Embryonic facial prominence (tissue), 1 donor: Measurements from ENCODE around the gene C10orf67.
"Not testable (repeated sequence)": the region's sequence is repeated elsewhere in the genome, so short reads cannot be mapped to it uniquely, and the experiment has no call there.

Experiments
- DNase-seq: peaks from one replicate; pipeline ENCODE4 v3.0.0-alpha.2; 2016; ENCODE audit errors: extremely low spot score

C10orf67 gene

DNA sequence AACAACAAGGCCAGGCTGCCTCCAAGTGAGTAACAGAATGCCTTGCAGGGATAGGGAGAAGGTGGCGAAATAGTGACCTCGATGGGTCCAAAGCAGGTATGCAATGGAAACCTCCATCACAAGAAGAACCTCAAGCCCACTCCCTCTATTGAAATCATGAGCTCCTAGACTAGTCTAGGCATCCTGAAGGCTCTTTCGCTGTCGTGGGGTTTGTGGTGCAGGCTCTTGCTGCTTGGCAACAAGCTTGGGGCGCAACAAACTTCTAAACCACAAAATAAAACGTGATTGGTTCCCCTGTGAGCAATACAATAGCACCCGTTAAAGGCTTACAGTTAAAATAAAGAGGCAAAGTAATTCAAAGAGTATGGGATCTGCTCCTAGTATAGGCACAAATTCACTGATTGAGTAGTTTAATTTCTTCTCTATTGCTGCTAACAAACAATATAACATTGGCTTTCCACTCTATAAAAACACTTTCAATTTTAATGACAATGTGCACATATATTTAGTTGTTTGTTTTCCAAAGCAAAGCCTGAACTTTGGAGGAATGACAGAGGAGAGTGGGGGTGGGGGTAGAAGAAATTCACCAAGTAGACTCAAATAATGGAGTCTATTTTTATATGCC, 64.1 kb downstream of the C10orf67 start:
- DNase-seq, result no peak

DNA sequence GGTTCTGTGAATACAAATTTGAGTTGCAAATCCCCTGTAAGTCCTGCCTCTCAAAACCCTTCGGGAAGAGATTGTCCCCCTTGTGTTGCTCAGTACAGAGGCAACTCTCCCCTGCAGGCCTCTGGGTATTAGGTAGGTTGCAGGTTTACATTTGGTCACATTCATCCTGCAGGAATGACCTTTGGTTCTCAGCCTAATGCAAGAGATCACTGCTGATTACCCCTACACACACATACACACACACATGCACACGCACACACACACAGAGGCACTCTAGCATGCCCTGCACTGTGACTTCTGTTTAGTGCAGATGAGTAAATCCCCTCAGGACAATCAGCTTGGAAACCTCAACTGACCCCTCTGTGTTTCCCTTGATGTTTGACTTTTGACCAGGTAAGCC, 69.2 kb downstream of the C10orf67 start:
- DNase-seq, result no peak

DNA sequence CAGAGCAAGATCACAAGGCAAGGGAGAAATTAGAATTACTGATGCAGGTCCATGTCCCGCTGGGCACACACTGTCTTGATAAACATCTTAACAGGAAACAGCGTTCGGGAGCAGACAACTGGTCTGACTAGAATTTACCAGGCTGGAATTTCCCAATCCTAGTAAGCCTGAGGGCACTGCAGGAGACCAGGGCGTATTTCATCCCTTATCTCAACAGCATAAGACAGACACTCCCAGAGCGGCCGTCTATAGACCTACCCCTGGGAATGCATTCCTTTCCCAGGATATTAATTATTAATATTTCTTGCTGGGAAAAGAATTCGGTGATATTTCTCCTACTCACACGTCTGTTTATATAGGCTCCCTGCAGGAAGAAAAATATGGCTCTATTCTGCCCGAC, 70.4 kb downstream of the C10orf67 start:
- DNase-seq, result not testable (repeated sequence)

DNA sequence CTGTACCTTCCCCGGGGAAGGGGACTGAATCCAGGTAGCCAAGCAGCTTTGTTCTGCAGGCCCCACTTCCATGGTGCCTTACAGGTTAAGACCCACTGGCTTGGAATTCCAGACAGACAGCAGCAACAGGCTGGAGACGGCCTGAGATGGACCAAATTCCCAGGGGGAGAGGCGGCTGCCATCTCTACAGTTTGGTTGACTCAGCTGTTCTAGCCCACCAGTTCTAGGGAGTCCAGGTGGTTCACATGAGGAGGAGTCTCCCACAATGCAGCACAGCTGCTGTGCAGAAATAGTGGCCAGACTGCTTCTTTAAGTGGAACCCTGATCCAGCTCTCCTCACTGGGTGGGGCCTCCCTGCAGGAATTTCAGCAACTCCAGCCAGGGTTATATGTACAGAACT, 74.1 kb downstream of the C10orf67 start:
- no peak for DNase-seq

DNA sequence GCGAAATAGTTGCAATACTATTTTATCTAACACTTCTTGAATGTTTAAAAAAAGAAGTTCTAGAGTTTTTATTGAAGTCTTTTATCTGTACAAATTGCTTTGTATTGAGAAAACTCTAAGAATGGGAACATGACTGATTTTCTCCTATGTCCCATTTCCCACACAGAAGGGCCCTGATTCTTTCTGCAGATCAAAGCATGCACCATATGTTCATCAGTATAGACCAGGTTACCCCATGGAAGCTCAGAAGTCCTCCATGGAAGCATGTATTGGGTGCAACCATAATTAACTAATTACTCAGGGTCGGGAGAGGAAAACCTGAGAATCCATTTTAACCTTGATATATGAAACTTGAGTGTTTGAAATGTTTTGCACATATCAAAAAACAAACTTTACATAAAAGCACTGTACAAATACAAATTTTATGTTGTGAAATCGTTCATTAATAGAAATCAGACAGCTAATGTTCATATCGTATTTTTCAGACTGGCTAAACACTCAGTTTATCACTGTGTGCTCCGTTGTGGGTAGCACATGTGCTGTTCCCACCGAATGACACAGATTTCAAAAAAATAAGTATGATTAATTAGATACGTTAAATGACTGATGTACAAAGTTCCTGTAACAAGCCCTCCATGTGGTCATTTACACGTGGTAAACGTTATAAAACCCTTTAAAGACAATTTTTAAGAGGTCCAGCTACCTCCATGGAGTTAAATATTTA, 81.0 kb downstream of the C10orf67 start:
- no peak for DNase-seq

DNA sequence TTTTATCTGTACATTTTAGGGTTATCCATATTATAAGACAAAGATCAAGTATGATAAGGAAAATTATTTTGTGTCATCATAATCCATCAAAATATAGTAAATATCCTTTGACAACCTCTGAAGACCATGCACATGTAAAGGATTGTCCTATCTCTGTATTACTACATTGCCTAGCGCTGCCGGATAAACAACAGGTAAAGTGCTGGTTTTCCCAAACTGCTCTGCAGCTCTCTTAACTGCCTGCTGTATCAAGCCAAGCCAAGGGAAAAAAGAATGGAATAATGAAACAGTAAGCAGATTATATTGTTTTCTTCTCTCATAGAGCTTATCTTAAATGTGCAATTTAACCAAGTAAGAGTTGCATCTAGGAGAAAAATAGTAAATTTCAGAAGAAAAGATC, 81.7 kb downstream of the C10orf67 start:
- DNase-seq, result no peak

DNA sequence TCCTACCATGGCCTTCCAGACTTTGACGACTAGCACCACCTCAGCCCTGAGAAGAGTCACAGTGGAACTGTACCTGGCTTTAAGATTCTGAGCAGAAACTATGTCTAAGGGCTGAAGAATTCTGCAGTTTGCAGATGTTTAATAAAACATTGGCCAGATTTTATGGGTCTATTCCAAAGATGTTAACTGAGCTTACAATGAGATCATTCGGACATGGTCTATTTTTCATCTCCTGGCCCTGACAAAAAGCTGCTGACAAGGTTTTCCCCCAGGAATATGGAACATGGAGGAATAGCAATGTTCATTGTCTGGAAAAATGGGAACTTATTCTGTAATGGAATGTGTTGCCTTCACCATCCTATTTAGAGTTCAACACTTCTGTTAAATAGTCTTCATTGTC, 86.1 kb downstream of the C10orf67 start:
- DNase-seq, result no peak

DNA sequence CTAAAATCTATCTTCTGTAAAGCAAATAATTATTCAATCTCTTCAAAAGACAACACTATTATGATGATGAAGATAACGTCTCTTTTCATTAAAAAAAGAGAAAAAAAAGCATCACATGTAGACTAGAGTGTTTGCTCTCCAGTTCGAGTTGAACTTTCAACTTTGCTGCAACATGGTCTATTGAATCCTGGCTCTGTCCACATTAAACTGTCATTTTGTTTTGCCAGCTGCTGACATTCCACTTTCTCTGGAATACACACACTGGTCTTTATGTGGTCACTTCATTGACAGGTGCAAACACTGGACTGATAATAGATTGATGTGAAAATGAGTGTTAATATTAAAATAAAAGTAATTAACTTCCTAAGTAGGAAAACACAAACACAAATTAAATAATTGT, 90.8 kb downstream of the C10orf67 start:
- no peak for DNase-seq

DNA sequence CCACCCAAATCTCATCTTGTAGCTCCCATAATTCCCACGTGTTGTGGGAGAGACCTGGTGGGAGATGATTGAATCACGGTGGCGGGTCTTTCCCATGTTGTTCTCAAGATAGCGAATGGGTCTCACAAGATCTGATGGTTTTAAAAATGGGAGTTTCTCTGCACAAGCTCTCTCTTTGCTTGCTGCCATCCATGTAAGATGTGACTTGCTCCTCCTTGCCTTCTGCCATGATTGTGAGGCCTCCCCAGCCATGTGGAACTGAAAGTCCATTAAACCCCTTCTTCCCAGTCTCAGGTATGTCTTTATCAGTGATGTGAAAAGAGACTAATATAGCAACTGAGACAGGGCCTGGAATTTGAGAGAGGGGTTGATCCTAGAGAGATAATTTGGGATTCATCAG, 91.7 kb downstream of the C10orf67 start:
- not testable (repeated sequence) for DNase-seq

DNA sequence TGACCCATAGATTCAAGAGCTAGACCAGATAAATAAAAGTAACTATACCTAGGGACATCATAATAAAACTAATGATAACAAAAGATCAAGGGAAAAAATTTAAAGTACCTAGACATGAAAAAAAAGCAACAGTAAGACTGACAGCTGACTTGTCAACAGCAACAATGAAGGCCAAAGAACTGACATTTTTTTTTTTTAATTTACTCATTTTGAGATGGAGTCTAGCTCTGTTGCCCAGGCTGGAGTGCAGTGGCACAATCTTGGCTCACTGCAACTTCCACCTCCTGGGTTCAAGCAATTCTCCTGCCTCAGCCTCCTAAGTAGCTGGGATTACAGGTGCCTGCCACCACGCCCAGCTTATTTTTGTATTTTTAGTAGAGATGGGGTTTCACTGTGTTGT, 102.8 kb downstream of the C10orf67 start:
- DNase-seq, result not testable (repeated sequence)

DNA sequence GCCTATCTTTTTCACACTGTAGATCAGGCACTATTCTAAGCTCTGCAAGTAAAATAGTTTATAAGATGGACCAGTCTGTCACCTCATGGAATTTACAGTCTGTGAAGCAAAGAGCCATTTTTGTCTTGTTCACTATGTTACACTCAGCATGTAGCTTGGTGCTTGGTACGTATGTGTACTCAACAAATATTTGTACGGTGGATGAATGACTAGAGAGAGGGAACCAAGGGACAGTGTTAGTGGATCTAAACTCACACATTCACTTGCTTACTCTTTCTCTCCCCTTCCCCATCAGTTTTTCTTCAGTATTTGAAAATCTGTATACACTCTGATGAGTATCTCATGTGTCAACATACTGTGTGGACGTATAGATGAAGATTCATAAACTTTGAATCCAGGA, 106.6 kb downstream of the C10orf67 start:
- DNase-seq, result no peak

DNA sequence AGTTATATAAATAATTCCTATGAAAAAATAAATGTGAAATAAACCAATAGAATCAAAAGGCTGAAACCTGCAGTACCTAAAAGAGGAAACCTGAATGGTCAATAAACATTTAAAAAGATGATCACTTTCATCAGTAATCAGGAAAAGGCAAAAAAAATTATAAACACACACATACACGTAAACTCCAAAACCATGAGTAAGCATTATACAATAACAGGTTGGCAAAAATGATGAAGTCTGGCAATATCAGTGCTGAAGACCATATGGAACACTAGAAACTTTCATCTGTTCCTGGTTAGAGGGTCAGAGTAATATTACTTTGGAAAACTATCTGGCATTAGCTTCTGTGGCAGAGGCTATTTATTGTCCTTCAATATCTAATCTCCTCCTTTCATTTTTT, 114.0 kb downstream of the C10orf67 start:
- DNase-seq, result no peak

DNA sequence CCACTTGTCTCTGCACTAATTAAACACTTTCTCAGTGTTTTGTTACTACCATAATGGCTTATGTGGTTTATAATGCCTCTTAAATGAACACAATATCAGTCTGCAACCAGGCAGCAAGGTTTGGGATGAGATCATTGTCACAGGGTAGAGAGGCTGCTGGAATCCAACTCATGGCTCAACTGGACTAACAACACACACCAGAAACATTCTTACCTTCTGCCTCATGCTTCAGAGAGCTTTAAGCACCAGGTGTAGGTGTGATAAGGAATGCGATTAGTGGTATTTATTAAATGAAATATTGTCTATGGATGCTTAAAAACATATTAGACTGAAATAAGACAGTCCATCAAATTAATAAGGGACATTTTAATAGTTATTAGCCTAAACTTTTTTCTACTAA, 127.1 kb downstream of the C10orf67 start:
- DNase-seq, result no peak

DNA sequence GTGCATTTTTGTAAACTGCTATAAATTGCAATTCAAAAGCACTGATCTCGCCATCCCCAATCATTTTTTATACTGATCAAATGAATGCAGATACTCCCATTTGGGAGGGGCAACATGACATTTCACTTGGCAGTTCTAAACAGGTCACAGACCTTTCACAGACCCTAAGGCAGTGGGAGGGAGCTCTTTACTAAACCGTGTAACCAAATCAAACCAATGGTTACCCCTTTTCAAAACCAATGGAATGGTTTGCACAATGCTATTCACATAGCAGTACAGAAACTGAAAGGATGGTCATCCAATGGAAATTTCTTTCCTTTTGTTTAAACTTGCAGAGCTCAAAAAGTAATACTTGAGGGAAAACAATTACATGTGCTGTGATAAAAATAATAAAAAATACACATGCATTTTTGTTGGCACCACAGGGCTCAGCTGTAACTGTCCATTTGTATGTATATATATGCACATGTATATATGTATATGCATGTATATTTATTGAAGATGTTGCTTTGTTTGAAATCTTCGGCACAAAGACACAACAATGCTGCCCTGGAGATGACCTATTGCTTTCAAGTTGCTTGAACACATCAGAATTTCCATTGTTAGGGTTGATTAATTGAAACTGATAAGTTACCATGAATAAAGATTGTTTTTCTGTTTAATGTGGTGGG, 138.5 kb downstream of the C10orf67 start:
- DNase-seq, result no peak

DNA sequence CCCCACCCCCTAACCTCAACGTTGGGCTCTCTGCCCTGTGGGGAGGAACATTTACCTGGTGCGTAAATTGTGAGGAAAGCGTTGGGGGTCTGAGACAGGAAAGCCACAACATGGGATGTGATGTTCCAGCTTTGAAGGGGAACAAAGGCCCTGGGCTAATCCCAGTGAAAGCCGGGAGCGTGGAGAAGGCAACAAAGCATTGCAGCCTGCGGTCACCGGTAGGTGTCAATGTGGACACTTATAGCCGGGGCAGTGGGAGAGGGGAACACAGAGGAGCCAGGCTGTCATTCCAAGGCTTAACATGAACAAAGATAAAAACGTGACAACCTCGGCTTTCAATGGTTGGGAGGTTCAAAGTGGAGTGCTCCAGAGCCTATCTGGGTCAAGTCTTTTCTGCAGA, 139.8 kb downstream of the C10orf67 start:
- no peak for DNase-seq

DNA sequence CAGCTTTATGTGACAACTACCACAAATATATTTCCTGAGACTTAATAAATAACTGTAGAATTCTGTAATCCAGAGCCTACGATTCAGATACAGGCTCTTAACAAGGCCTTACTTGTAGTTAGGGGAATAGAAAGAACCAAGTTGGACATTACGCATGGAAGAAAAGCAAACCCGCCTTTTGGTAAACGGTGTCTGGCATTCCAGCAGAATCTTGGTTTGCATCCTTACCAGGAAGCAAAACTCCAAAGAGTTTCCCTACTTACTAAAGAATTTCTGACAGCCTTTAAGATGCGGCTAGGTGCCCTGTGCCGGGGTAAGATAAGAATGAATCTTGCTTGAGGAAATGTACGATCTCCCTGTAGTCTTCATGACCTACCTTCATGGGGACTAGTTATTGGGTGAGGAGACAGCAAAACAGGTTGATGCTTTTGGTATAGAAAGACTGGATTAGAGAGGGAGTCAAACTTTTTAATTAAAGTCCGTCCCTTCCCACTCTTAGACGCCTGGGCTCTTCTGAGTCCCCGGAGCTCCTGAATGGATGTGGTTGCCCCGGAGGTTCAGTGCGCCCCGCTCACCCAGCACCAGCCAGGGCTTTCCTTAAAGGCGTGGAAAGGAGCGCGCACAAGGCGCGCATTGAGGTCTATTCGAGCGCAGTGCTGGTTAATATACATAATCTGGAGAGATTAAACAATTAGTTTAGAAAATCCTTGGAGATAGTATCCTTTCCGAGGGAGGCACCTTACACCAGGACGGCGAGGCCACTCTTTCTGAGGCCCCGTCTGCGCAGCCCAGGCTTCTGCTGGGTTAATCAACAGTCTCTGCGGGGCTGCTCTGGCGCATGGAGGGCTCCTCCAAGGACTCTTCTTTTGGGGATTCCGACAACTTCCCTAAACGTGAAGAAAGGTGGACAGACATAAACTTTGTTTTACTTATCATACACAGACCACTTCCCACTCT, 140.9 kb downstream of the C10orf67 start:
- DNase-seq, result no peak

DNA sequence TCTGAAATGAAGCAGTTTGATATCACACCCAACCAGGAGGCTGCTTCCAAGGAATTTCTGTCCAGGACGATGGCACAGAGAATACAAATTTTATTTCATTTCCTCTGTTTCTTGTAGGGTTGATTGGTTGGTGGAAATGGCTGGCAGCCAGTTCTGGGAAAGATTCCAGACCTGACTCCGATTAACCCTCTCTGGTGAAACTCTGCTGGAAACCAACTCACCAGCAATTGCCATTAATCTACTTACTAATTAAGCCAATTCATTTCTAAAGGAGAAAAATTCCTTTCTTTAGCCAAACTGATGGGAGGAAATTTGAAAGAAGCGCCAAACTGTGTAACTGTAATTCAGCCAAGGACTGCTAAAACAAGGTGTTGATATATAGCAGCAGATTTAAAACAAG, 141.8 kb downstream of the C10orf67 start:
- DNase-seq, result no peak

DNA sequence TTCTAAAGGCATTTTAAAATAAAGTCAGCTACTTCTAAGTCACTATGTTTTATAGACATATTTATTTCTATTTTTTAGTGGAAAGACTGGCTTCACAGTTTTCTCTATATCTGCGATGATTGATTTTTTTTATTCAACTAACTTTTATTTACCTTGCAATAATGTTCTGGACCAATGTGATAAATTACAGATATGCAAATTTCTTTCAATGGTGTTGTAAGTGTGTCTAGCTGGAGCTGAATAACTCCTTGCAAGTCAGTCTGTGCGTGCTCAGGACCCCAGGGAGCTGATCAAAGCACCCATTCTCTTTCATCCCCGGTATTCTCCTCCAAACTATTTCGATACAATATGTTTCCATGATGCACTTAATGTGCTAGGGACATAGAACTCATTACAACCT, 142.8 kb downstream of the C10orf67 start:
- no peak for DNase-seq

DNA sequence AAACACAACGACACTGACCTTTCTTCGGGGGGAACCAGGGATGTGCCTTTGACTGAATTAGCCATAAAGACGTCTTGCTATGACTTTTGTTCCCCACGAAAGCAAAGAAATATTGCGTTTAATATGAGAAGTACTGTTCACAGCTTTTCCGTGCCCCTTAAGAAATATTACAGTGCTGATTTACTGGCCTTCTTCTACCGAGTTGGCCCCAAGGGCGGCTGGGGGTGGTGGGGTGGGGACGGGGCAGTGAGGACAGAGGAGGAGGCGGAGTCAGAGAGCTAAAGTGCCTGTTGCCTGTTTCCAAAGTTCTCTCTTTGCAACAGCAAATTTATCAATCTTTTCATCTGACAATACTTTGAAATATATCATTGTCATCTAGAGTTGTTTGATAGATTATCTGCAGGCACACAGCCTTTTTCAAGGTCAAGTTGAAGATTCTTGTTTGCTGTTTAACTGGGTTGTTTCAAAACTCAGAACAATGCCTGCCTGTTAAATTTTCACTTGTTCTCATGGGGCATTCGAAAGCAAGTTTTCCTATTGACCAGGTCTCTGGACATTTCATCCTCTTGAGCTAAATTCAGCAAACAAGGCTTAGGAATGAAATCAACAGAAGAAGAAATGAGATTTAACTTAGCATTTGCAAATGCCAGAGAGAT, 143.5 kb downstream of the C10orf67 start:
- DNase-seq, result no peak

DNA sequence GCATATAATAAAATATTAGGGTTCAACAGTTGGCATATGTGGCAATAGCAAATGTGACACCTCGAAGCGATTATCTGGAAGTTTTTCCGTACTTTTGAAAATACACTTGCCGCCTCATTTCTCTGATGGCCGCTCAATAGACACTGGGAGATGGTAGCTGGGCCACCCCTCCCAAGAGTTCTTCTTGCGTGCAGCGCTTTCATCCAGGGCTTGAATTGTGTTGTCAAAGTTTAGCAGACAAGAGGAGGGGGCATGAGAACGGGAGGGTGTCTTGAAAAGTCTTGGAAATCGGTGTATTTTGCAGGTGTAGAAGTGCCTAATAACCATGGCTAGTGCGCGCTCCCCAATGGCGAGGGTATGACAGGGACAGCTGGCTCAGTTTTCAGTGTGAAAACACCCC, 144.0 kb downstream of the C10orf67 start:
- no peak for DNase-seq

DNA sequence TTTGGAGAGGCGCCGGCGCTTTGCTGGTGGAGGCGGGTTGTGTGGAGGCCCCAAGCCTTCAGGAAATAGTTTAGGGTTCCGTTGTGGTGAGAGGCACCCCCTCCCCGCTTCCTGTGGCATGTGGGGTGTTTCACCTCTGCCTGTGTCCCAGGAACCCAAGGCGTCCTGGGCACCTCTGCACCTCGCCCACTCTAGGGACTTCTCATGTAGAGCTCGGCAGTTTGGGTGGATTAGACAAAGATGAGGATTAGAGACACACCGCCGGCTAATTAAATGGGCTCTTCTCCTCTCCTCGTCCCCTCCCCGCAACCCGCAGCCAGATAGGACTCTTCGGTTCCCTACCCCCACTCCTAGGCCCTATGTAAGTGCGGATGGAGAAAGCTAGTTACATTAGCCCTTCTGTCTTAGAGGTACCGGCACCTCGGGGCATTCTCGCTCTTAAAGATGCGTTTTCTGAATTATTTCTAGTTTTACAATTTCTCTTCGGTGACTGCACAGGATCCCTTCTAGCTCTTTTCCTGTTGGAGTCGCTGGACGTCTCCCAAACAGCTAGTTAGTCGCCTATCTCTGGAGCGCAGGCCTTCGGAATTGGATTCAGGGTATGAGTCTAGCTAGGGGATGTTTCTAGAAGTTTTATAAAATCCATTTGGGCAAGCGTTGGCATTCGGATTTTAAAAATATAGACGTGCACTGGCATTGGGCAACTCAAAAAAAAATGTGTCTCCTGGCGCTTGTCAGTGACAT, 144.7 kb downstream of the C10orf67 start:
- DNase-seq, result no peak
